GM08714 (cell line): ENCODE results near the gene APOL5.
"Not testable (repeated sequence)": the region's sequence is repeated elsewhere in the genome, so short reads cannot be mapped to it uniquely, and the experiment has no call there.

Source experiments
- H3K4me3 ChIP-seq: fragments of 200-500 bp; sonication (Bioruptor generic); 2 replicates; pipeline ENCODE4 v1.5.1; 2014; ENCODE audit warnings: mild to moderate bottlenecking, low read length, inconsistent platforms
- ZNF274 ChIP-seq: IDR thresholded peaks from 2 replicates; pipeline ENCODE4 v1.6.1; 2012; ENCODE audit warnings: mild to moderate bottlenecking, low read depth, low read length

Gene APOL5

GRCh38 chr22:35717572-35717971, at the start of gene APOL5:
APOL5 (plus strand) TSS chr22:35717872; CDS start chr22:35717872, 0 bp downstream.
- no peak for TF ChIP-seq ZNF274
- H3K4me3 ChIP-seq, result no peak within 1 kb of the TSS

- TF ChIP-seq ZNF274, result no peak
- no peak overlapping the region for H3K4me3 ChIP-seq
Observed at GRCh38 chr22:35674335-35674734, 43.3 kb upstream of the APOL5 start.

DNA sequence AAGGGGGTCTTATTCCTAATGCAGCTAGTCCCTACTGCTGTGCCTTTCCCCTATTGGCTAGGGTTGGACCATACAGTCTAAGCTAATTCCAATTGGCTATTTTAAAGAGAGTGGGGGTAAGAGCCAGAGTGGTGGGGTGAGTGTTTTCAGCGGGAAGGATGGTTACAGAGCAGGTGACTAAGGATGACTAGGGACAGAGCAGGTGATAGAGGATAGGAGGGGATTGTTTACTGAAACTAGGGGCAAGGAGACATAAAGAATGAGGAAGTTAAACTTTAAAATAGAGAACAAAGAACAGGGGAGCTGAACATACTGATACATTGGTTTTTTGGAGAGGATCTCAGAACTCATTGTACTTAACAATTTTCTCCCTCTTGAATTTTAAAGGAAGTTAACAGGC, 41.6 kb upstream of the APOL5 start:
- H3K4me3 ChIP-seq, result not testable (repeated sequence)

DNA sequence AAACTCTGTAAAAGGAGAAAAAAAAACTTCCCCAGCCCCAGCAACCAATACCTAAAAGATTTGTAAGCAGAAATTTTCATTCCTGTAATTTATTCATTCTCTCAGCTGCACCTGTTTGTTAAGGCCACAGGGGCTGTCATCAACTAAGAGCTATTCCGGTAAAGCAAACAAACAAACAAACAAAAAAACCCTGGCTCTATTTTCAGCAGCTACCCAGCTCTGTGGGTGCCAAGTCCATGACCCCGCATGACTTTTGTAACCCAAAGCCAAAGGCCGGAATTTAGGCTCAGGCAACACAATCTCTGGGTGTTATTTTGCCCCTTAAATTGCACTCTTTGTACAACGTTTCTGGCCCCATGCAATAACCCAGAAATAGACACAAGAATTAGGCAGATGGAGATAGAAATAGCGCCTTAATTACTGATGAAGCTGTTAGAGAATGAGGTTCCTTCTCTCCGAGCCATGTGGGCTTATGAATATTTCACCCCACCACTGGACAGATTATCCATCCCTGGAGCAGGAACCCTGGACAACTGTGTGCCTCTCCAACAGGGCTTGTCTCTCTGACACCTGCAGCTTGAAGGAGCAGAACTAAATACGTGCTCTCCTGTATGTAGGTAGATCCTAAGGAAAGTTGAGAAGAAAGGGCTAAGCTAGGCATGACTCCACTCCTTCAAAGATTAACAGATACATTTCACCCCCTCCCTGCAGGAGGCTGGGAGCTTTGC, 40.0 kb upstream of the APOL5 start:
- TF ChIP-seq ZNF274, result no peak

DNA sequence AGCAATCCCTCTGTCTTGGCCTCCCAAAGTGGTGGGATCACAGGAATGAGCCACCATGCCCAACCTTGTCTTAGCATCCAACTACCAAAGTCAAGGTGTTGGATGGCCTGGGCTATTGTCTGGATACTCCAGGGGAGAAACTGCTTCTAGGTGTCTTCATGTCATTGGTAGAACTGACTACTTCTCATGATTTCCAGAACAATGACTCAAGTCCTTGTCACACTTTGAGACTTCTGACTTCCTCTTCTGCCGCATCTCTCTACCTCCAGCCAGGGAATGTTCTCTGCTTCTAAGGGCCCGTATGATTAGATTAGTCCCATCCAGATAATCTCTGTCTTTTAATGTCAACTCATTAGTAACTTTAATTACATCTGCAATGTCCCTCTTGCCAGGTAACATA, 38.8 kb upstream of the APOL5 start:
- H3K4me3 ChIP-seq, result no peak overlapping the region
- no peak for TF ChIP-seq ZNF274

More for the DNA sequence above, 40.0 kb upstream of the APOL5 start:
- no peak overlapping the region for H3K4me3 ChIP-seq

DNA sequence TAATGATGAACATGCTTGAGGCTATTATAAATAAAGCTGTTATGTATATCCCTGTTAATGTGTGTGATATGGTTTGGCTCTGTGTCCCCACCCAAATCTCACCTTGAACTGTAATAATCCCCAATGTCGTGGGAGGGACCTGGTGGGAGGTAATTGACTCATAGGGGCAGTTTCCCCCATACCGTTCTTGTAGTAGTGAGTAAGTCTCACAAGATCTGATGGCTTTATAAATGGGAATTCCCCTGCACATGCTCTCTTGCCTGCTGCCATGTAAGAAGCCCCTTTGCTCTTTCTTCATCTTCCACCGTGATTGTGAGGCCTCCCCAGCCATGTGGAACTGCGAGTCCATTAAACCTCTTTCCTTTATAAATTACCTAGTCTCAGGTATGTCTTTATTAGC, 38.2 kb upstream of the APOL5 start:
- not testable (repeated sequence) for H3K4me3 ChIP-seq

DNA sequence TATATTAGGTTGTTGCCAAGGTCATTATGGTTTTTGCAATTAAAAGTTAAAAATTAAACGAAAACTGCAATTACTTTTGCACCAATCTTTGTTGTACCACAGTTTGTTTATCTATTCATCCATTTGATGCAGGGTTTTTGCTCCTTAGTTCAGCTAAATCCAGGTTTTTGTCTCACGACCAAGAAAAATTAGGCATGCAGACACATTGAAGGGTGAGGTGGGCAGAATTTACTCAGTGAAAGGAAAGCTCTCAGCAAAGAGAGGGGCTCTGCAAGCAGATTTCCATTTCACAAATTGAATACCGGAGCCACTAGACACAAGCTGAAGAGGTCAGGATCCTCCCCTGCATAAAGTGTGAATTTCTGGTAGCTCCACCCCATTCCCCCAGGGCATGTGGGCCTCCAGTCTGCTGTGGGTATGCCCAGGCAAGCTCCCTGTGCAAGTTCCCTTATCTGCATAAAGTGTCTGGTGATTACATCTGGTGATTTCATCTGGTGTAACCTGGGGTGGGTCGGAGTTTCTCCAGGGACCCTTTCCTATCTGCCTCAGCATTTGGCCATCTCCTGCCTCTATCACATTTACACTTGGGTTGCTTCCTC, 36.1 kb upstream of the APOL5 start:
- no peak overlapping the region for H3K4me3 ChIP-seq
- TF ChIP-seq ZNF274, result no peak

GRCh38 chr22:35683560-35683959, 34.1 kb upstream of the APOL5 start:
- TF ChIP-seq ZNF274, result no peak

DNA sequence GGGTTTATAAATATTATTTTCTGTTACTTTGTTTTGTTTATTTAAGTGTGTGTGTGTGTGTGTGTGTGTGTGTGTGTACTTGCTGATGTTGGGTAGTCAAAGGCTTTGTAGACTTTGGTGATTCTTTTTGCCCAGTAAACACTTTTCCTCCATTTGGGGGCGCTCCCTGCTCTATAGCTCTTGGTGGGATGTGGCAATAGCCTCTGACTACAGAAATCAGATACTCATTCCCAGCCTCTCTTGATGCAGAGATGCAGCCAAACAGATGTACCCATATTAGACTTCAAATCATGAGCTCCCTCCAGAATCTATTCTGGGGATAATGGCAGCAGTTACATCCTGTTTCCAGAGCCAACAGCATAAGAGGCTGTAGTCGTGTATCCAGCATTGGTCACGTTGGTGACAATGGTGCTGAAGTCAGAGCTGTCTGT, 33.4 kb upstream of the APOL5 start:
- no peak for TF ChIP-seq ZNF274
- no peak overlapping the region for H3K4me3 ChIP-seq

More at GRCh38 chr22:35683560-35683959, 34.1 kb upstream of the APOL5 start:
- H3K4me3 ChIP-seq, result no peak overlapping the region

DNA sequence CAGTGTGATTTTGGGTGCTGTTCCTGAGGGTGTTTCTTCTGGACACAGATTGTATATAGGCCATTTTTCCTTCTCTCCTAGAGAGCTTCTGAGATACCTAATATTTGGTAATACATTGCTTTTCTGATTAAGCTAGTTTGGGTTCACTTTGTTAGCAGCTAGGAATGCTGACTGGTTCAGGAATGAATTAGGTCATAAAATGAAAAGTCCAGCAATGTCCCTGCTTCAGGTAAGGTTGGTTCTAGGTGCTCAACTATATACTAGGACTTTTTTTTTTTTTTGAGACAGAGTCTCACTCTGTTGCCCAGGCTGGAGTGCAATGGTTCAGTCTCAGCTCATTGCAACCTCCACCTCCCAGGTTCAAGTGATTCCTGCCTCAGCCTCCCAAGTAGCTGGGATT, 32.9 kb upstream of the APOL5 start:
- TF ChIP-seq ZNF274, result no peak
- no peak overlapping the region for H3K4me3 ChIP-seq

- no peak for TF ChIP-seq ZNF274
- no peak overlapping the region for H3K4me3 ChIP-seq
Observed at GRCh38 chr22:35685731-35686130, 31.9 kb upstream of the APOL5 start.

GRCh38 chr22:35686298-35686697, 31.4 kb upstream of the APOL5 start:
- TF ChIP-seq ZNF274, result no peak

DNA sequence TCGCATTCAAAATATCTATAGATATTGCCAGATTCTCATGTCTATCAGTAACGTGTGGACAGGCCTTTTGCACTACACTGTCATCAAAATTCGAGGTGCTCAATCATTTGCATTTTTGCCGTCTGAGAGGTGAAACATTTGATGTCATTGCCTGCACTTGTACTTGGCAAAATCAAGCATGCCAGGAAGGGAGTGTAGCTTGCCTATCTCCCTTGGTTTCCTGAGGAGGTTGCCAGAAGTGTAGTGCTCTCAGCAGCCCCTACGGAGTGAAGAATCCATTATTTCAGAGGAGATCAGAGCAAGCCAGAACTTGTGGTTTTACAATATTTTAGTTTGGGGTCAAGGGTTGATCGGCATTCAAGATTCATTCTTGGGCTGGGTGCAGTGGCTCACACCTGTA, 30.2 kb upstream of the APOL5 start:
- H3K4me3 ChIP-seq, result no peak overlapping the region
- TF ChIP-seq ZNF274, result no peak

More at GRCh38 chr22:35686298-35686697, 31.4 kb upstream of the APOL5 start:
- H3K4me3 ChIP-seq, result no peak overlapping the region

DNA sequence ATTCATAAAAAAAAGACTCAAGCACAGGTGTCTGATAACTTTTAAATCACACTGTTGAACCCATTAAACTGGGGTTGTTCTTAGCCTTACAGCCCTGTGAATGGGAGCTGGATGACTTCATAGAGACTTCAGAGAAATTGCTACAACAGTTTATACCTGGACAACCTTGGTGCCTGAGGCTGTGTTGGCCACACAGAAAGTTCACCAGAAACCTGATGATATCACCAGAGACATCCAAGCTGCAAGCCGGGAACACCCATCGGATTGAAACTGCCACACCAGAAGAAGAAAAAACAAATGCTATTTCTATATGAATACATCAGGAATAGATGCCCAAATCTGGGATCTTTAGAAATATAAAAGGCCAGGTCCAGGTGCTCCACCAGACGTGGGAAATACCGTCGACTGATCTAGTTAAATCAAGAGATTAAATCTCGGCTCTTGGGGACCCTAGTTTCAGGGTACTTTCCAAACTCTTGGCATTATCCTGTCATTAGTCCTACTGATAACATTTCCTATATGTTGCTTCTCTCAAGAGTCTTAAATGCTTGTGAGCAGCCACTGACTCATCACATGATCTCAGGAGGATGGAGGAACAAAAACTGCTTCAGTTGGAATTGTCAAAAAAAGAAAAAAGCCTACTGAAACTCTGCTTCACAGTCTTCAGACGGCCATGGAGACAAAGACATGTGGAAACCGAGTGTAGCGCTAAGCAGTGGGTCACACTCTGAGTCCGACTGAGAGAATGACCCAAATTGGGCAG, 28.6 kb upstream of the APOL5 start:
- TF ChIP-seq ZNF274, result no peak
- no peak overlapping the region for H3K4me3 ChIP-seq

DNA sequence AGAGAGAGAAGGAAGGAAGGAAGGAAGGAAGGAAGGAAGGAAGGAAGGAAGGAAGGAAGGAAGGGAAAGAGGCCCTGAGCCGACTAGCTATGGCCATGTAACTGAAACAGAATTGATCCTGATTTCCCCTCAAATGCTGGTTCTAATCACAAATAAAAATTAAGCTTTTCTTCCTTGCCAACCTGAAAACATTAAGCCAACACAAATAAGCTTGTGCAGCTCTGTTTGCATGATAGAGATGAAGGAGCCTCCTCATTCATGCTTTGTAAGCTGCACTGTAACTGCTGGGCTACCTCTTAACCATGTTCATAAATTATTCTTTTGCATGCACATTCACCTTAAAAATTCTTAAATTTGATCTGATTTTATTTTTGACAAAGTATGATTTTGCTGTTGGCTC, 27.7 kb upstream of the APOL5 start:
- TF ChIP-seq ZNF274, result no peak
- H3K4me3 ChIP-seq, result no peak overlapping the region
